ENCODE results near the gene FEN1. TPM values are rescaled to one million over a fixed set of nuclear protein-coding genes. Genes with fewer than 3 reads are reported as not detected.

The FEN1 gene
- total RNA-seq, 1 experiment from 2014 or later: 89.5 TPM

DNA sequence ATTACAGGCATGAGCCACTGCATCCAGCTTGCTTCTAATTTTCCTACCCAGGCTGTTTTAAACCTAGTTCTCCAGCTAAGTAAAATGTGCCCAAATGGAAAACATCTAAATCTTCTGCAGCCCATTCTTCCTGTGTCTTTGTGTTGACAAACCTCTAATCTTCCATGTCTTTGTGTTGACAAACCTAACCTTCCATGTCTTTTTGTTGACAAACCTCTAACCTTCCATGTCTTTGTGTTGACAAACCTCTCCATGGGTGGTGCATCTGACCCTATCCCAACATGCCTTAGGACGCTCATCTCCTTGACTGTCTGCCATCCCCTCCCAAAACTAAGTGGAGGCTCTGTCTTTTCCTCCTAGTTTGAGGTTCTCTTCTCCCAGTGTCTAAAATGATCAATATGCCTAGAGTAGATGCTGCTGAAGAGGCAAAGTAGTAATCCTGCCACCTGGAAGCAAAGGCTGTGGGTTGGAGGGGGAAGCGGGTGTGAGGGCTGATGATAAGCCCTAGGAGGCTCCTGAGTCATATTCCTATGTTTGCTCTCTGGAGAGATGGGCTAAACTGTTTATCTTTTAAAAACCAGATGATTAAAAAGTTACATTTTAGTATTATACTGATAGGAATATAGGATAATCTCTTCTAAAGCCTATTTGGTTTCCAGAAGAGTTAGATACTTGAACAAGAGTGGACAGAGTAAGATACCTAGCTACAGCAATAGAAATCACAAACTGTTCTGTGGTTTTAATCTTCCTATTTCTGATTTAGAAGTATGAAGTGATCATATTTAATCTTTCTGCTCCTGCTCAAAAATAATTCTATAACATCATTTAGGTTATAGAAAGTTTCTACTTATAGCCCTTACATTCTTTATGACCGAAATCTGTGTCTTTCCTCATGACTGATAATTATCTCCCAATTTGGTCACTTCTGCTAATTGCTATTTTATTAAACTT is 7.9 kb downstream of the FEN1 start:
- no peaks in the 10 kb centered on the region for H3K9me2 ChIP-seq (ENCODE audit: insufficient read depth)
- RAD21 ChIA-PET (ENCODE audit: low non-redundant PET in 1 of 2, low total read pairs in 2 of 2, uncharacterized antibody in 2 of 2, unreplicated experiment in 2 of 2): no interaction called here
- peaks cover 0 to 5% of the 10 kb centered on the region in 2 experiments; a peak in 1 of 4 replicates for H3K4me1 ChIP-seq (ENCODE audit: control insufficient read depth in 1 of 2, insufficient read depth in 2 of 2, low read length in 2 of 2)
- POLR2A ChIA-PET: interaction anchor here (2.5 kb wide), 1 partner anchor 14 kb away, joined by 13 read pairs; no protein-coding TSS in a partner anchor
- H3K9ac ChIP-seq (ENCODE audit: low read length): no peak overlapping the region
- H3K9me3 ChIP-seq (ENCODE audit: control insufficient read depth in 1 of 2, insufficient read depth in 1 of 2, low read depth in 1 of 2, low read length in 2 of 2): no peaks in the 10 kb centered on the region
- ATAC-seq: no peak
- DNase-seq (ENCODE audit: low read depth, low spot score): no peak
- no peak overlapping the region for H2AFZ ChIP-seq (ENCODE audit: low read depth, low read length, poor library complexity, severe bottlenecking)
- H3K27me3 ChIP-seq (ENCODE audit: insufficient read depth, low read length): no peaks in the 10 kb centered on the region
- peaks cover 49% of the 10 kb centered on the region for H3K79me2 ChIP-seq (ENCODE audit: insufficient read depth, low read length)
- peaks cover 5 to 44% of the 10 kb centered on the region in 2 experiments for H3K36me3 ChIP-seq (ENCODE audit: control insufficient read depth in 1 of 2, insufficient read depth in 2 of 2, low read length in 2 of 2)
- peaks cover 10% of the 10 kb centered on the region; the same call in 1 of the 2 replicates for H4K20me1 ChIP-seq (ENCODE audit: insufficient read depth)
- intact Hi-C loops (cut with micrococcal nuclease): no loop called here
- CTCF ChIA-PET: interaction anchor here (1.2 to 5.2 kb wide), 2 partner anchors 282 to 307 kb away, joined by 4 to 111 read pairs; no protein-coding TSS in a partner anchor
- no peak overlapping the region for H3K27ac ChIP-seq (ENCODE audit: low read depth, low read length)
- no TSS peak for BruUV-seq (replicated peaks)
- TF ChIP-seq POLR2AphosphoS5 (IDR thresholded peaks at IDR 0.05; ENCODE audit: low read depth, low read length) (no peak), ZBTB33 (IDR thresholded peaks at IDR 0.05; ENCODE audit: extremely low read depth, insufficient replicate concordance, low read length) (no peak), JUND (IDR thresholded peaks at IDR 0.05) (no peak), ELF1 (IDR thresholded peaks at IDR 0.05; ENCODE audit: borderline replicate concordance, low read depth) (no peak), CEBPB (IDR thresholded peaks at IDR 0.05; ENCODE audit: low read depth) (no peak), ZFX (IDR thresholded peaks at IDR 0.05) (no peak), SP1 (IDR thresholded peaks at IDR 0.05; ENCODE audit: low read depth) (no peak), FOSL1 (IDR thresholded peaks at IDR 0.05; ENCODE audit: low read depth) (no peak), ZNF274 (IDR thresholded peaks at IDR 0.05; ENCODE audit: low read depth, low read length) (no peak)
- TF ChIP-seq, protein P1, sequence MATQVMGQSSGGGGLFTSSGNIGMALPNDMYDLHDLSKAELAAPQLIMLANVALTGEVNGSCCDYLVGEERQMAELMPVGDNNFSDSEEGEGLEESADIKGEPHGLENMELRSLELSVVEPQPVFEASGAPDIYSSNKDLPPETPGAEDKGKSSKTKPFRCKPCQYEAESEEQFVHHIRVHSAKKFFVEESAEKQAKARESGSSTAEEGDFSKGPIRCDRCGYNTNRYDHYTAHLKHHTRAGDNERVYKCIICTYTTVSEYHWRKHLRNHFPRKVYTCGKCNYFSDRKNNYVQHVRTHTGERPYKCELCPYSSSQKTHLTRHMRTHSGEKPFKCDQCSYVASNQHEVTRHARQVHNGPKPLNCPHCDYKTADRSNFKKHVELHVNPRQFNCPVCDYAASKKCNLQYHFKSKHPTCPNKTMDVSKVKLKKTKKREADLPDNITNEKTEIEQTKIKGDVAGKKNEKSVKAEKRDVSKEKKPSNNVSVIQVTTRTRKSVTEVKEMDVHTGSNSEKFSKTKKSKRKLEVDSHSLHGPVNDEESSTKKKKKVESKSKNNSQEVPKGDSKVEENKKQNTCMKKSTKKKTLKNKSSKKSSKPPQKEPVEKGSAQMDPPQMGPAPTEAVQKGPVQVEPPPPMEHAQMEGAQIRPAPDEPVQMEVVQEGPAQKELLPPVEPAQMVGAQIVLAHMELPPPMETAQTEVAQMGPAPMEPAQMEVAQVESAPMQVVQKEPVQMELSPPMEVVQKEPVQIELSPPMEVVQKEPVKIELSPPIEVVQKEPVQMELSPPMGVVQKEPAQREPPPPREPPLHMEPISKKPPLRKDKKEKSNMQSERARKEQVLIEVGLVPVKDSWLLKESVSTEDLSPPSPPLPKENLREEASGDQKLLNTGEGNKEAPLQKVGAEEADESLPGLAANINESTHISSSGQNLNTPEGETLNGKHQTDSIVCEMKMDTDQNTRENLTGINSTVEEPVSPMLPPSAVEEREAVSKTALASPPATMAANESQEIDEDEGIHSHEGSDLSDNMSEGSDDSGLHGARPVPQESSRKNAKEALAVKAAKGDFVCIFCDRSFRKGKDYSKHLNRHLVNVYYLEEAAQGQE (IDR thresholded peaks at IDR 0.05; ENCODE audit: low read depth): no peak
- H3K4me3 ChIP-seq (replicated peaks in 1 of 2; ENCODE audit: low read depth in 1 of 2, low read length in 2 of 2): no peak overlapping the region
- H3K4me2 ChIP-seq (ENCODE audit: low read length): no peak overlapping the region

All from HCT116 (cell line).